HG02642 (cell line): Measurements from ENCODE around the gene MOV10.
"Not testable (repeated sequence)": the region's sequence is repeated elsewhere in the genome, so short reads cannot be mapped to it uniquely, and the experiment has no call there.

ENCODE experiments used
- ATAC-seq: cut with Tn5 transposase; IDR thresholded peaks from one replicate; pipeline ENCODE4 v1.9.1; 2021; ENCODE audit warnings: mild to moderate bottlenecking; ENCODE audit not compliant: unreplicated experiment, poor library complexity

The MOV10 gene

DNA sequence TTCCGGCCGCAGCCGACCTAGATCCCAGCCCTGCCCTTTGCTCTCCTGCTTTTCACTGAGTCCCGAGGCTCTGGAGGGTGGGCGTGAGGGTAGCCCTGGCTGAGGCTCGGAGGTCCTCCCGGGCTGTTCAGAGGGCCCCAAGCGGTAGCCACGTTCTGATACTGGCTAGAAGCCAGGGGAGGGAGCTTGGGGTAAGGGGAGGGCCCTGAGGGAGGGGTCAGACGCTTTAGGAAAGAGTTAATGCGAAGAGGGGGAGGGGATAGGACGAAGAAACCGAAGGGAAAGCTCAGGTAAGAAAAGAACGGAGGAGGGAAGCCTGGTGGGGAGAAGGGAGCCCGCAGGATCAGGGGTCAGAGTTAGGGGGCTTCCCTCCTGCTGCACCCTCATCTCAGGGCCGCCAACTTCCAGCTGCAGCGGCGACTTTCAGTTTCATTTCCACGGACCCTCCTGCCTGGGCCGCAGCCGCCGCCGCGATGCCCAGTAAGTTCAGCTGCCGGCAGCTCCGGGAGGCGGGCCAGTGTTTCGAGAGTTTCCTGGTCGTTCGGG is at the start of gene MOV10:
Gene MOV10 (plus strand): TSS at position 220 of the 546 bp plus-strand sequence. CDS start 254 bp downstream, at position 474.
- ATAC-seq: peak; percentile 71

GRCh38 chr1:112625696-112626095 is 48.8 kb upstream of the MOV10 start:
- no peak for ATAC-seq

GRCh38 chr1:112626193-112626592 is 48.3 kb upstream of the MOV10 start:
- ATAC-seq: no peak

DNA sequence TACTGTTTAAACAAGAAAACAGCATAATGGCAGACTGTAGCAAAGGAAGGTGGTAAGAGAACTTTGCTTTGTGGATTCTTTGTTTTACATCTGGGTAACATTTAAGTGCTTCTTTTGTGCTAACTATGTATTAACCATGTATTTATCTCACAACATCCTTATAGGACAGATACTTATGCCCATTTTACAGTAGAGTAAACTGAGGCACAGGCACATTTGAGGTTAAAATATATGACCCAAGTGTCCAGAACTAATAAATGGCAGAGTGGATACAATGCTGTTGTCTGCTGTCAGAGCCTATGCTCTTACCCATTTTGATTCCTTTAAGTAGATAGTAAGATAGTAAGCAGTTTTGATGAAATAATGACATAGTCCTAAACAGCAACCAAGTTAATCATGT is 47.6 kb upstream of the MOV10 start:
- ATAC-seq: no peak

GRCh38 chr1:112628516-112628915 is 45.9 kb upstream of the MOV10 start:
- ATAC-seq: no peak

GRCh38 chr1:112629256-112629655 is 45.2 kb upstream of the MOV10 start:
- ATAC-seq: no peak

DNA sequence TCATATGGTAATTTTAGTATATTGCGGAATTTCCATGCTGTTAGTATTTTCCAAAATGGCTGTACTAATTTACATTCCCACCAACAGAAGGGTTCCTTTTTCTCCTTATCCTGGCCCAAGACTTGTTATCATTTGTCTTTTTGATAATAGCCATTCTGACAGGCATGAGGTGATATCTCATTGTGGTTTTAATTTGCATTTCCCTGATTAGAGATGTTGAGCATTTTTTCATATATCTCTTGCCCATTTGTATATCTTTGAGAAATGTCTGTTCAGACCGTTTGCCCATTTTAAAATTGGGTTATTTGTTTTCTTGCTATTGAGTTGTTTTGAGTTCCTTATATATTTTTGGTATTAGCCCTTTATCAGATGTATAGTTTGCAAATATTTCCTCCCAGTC is 40.8 kb upstream of the MOV10 start:
- ATAC-seq: no peak

DNA sequence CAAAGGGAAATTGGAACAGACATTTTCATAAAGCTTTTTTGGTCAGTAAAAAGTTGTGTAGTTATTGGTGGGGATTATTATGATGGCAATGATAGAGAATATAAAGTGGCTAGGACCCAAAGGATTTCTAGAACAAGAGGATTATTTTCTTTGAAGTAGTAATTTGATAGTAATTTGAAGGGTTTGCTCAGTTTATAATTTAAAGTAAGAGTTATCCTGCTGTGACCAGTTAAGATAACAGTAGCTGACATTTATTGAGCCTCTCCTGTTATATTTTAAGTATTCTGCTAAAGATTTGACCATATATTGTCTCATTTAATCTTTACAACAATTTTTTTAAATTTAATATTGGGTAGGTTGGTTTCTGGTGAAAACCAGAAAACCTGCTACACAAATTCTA is 40.1 kb upstream of the MOV10 start:
- ATAC-seq: no peak

DNA sequence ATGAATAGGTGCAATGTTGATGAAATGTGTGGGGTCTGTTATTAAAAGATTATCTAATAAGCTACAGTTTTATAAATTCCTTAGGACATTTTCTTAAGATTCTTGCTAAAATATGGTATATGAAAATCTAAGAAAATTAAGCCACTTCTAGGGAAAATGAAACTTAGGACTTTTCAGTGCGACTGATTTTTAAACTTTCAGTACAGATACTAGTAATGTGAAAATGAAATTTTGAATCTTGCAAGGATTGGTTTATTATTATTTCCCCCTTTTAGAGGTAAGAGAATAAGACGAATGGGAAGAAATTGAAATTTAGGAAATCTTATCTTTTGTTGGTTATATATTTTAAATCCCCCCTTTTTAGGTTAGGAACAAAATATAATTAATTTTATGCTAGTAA is 38.4 kb upstream of the MOV10 start:
- ATAC-seq: no peak

DNA sequence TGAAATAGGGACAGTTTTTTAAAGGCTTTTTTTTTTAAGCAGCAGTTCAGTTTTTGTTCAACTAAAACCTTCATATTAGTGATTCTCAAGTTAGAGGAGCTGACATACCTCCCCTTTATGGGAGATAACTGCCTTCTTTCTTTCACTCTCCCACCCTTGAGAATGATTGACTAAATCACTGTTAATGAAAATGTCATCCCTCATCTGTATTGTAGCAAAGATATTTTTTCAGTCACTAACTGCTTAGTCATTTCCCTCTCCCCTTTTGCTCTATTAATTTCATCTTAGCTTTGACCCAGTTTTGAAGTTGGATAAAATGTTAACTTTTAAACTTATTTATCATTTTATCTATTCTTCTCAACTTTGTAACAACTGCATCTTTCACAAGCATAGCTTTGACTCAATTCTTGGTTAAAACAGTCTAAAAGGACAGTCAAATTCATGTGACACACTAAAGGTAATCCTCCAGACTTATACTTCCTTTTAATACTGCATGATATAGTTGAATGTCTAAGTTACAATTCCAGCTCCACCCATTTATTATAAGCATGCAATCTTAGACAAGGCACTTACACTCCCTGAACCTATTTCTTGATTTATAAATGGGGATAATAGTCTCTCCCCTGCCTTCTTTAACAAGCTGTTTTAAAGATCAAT is 37.7 kb upstream of the MOV10 start:
- peak; percentile 47 for ATAC-seq

GRCh38 chr1:112637254-112638109 is 37.0 kb upstream of the MOV10 start:
- ATAC-seq: no peak

GRCh38 chr1:112638110-112638428 is 36.4 kb upstream of the MOV10 start:
- no peak for ATAC-seq

DNA sequence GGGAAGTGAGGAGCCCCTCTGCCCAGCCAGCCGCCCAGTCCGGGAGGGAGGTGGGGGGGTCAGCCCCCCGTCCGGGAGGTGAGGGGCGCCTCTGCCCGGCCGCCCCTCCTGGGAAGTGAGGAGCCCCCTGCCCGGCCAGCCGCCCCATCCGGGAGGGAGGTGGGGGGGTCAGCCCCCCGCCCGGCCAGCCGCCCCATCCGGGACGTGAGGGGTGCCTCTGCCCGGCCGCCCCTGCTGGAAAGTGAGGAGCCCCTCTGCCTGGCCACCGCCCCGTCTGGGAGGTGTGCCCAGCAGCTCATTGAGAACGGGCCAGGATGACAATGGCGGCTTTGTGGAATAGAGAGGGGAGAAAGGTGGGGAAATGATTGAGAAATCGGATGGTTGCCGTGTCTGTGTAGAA is 34.0 kb upstream of the MOV10 start:
- ATAC-seq: not testable (repeated sequence)

DNA sequence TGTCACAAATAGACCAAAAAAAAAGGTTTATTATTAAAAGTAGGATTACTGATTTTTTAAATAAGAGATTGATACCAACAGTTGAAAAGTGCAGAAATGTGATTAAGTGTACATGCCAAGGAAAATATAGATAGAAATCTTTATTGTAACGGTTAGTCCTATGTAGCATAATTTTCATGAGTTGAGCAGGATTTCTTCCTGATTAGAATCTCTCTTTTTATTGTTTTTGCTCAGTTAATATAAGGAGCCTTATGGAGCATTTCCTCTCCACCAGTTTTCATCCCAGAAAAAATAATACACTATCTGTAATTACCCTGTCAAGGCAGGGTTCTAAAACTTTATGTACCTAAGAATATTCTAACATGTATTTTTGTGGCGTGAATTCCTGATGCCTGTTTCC is 31.4 kb upstream of the MOV10 start:
- ATAC-seq: no peak

DNA sequence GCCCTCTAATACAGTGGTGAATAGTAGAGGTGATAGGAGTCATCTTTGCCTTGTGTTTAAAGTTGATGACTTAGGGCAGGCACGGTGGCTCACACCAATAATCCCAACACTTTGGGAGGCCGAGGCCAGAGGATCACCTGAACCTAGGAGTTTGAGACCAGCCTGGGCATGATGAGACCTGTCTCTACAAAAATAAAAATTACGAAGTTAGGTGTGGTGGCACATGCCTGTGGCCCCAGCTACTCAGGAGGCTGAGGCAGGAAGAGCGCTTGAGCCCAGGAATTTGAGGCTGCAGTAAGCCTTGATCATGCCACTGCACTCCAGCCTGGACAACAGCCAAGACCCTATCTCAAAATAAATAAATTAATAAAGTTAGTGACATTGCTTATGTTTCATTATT is 28.2 kb upstream of the MOV10 start:
- ATAC-seq: no peak

- ATAC-seq: no peak
Measured at GRCh38 chr1:112651205-112651604, 23.3 kb upstream of the MOV10 start.

GRCh38 chr1:112665857-112666256 is 8.6 kb upstream of the MOV10 start:
- ATAC-seq: no peak

DNA sequence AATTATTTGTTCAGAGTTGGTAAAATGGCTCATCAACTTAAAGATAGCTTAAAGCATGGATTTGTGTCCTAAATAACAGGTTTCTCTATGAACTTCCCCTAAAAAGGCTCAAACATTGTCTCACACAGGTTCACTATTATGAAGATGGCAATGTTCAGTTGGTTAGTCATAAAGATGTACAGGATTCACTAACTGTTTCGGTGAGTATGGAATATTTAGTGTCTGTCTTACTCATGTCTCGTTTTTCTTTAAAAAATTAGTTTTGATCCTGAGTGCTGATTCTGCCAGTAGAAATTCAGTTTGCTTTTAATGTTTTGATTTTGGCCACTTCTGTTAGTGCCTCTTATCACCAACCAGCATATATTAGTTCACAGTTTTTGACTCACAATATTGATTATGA is 7.5 kb upstream of the MOV10 start:
- no peak for ATAC-seq

- no peak for ATAC-seq
Measured at GRCh38 chr1:112672009-112672408, 2.5 kb upstream of the MOV10 start.

GRCh38 chr1:112672842-112673241 is 1.6 kb upstream of the MOV10 start:
- no peak for ATAC-seq

DNA sequence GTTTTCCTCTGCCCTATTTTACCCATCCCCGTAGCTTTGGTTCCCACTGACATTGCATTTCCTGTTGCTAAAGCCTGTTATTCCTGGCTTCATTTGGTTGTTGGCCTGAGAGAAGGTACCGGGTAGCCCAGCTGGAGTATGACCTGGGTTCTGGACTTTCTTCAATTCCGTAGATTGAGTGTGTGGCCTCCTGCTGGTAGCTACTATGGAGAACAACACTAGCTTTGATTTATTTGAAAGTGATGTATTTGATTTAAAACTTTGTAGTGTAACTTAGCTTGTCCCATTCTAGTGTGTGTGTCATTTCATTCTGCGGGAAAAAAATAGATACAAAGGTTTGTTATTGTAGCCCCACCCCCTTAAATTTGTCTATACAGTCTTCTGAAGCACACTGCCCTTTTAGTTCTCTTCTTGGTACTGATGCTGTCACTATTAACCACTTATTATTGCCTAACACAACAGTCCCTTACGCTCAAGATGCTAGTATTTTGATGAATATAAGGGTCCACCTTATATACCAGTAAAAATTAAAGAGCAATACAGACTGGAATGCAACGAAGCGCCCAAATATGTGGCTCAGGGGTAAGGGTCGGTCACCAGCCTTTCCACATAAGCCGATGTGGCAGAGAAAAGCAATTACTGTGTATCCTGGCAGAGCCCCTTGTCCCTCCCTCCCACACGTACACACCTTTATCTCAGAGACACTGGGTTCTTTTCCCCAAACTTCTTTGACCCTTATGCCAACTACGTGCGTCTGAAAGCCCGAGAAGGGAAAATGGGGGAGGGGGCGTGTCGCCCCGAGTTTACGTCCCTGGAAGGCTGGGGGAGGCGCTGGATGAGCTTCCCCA is 643 bp upstream of the MOV10 start:
- ATAC-seq: no peak
